Measurements from ENCODE around the gene PRDM16. TPM values are rescaled to one million over a fixed set of nuclear protein-coding genes. Genes with fewer than 3 reads are reported as not detected.

The PRDM16 gene
- polyA plus RNA-seq, 1 of the 3 experiments (the other 2 are of a cell fraction): not detected

DNA sequence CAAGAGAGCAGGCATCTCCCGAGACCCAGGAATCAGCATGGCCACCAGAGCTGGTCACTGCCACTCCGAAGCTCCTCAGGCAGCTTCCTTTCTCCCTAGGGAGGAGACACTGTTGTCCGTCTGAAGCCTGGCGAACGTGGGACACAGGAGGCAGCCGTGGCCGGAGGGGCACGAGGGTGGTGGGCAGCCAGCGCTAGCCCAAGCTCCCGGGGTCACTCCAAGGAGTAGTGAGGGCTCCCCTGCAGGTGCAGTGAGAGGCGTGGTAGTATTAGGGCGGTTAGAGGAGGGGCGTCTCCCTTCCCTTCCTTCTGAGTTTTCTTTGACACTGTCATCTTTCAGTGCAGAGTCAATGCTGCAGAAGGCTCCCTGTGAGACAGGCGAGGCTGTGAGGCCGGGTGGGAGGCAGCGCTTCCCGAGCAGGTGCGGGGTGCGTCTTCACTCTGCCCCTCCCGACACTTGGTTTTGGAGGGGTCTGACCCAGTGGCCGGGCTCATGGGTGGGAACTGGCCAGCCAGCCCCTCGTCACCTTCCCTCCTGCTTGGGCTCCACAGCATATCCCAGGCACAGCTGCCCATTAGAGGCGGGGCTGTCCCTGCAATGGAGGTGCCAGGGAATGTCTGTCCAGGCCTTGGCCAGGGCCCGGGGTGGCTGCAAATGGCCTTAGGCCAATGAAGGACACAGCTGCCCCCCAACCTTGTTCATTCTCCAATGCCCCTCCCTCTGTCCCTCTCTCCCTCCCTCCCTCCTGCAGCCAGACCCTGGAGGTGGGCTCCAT, 213.8 kb downstream of the PRDM16 start:
- Histone ChIP-seq H2AFZ (ENCODE audit: low read depth) (no peak overlapping the region), H3K9ac (no peak overlapping the region), H3K27ac (ENCODE audit: low read depth in 2 of 2, low read length in 1 of 2) (no peak overlapping the region), H3F3A (replicated peaks; ENCODE audit: insufficient read depth) (no peaks in the 10 kb centered on the region), H3K4me3 (ENCODE audit: low read depth in 2 of 2, low read length in 1 of 2) (no peak overlapping the region), H3K9me3 (no peaks in the 10 kb centered on the region), H4K20me1 (ENCODE audit: insufficient read depth) (no peaks in the 10 kb centered on the region), H3K9me2 (no peaks in the 10 kb centered on the region), H3K4me2 (no peak overlapping the region), H3K79me2 (ENCODE audit: insufficient read depth) (no peaks in the 10 kb centered on the region), H3K27me3 (ENCODE audit: insufficient read depth) (peaks cover 47% of the 10 kb centered on the region), H3K4me1 (ENCODE audit: control insufficient read depth in 1 of 2, insufficient read depth in 2 of 2, low read depth in 1 of 2, low read length in 1 of 2) (no peaks in the 10 kb centered on the region), H3K36me3 (replicated peaks in 1 of 2; ENCODE audit: control insufficient read depth in 1 of 2, insufficient read depth in 2 of 2, low read length in 1 of 2) (no peaks in the 10 kb centered on the region)
- TF ChIP-seq, protein P1, sequence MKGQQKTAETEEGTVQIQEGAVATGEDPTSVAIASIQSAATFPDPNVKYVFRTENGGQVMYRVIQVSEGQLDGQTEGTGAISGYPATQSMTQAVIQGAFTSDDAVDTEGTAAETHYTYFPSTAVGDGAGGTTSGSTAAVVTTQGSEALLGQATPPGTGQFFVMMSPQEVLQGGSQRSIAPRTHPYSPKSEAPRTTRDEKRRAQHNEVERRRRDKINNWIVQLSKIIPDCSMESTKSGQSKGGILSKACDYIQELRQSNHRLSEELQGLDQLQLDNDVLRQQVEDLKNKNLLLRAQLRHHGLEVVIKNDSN (IDR thresholded peaks at IDR 0.05; ENCODE audit: borderline replicate concordance, low read depth): no peak
- TF ChIP-seq NFIC (IDR thresholded peaks at IDR 0.05; ENCODE audit: borderline replicate concordance): no peak
- TF ChIP-seq JUND (IDR thresholded peaks at IDR 0.05): no peak
- no peak for TF ChIP-seq GATA2 (CRISPR knock-in tag; IDR thresholded peaks at IDR 0.05)
- TF ChIP-seq, protein P2, sequence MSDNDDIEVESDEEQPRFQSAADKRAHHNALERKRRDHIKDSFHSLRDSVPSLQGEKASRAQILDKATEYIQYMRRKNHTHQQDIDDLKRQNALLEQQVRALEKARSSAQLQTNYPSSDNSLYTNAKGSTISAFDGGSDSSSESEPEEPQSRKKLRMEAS (IDR thresholded peaks at IDR 0.05; ENCODE audit: low read depth): no peak
- no peak for TF ChIP-seq TAF1 (IDR thresholded peaks at IDR 0.05; ENCODE audit: borderline replicate concordance, low read depth, low read length)
- TF ChIP-seq RFX5 (IDR thresholded peaks at IDR 0.05; ENCODE audit: low read length): no peak
- TF ChIP-seq, protein P3, sequence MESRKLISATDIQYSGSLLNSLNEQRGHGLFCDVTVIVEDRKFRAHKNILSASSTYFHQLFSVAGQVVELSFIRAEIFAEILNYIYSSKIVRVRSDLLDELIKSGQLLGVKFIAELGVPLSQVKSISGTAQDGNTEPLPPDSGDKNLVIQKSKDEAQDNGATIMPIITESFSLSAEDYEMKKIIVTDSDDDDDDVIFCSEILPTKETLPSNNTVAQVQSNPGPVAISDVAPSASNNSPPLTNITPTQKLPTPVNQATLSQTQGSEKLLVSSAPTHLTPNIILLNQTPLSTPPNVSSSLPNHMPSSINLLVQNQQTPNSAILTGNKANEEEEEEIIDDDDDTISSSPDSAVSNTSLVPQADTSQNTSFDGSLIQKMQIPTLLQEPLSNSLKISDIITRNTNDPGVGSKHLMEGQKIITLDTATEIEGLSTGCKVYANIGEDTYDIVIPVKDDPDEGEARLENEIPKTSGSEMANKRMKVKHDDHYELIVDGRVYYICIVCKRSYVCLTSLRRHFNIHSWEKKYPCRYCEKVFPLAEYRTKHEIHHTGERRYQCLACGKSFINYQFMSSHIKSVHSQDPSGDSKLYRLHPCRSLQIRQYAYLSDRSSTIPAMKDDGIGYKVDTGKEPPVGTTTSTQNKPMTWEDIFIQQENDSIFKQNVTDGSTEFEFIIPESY (IDR thresholded peaks at IDR 0.05; ENCODE audit: borderline replicate concordance, low read depth): no peak
- TF ChIP-seq NRF1 (IDR thresholded peaks at IDR 0.05; ENCODE audit: low read depth, low read length): no peak
- no peak for TF ChIP-seq POLR2AphosphoS5 (IDR thresholded peaks at IDR 0.05; ENCODE audit: low read depth, low read length)
- TF ChIP-seq SMC3 (IDR thresholded peaks at IDR 0.05; ENCODE audit: low read depth, low read length): no peak
- TF ChIP-seq TCF12 (IDR thresholded peaks at IDR 0.05): no peak
- WGBS (ENCODE audit: low lambda C conversion rate): 20% methylated on average over 12 of the region's 24 CpGs
- CTCF ChIA-PET: interaction anchor here (1.1 to 1.2 kb wide), 2 partner anchors 50 to 355 kb away, joined by 3 read pairs; no protein-coding TSS in a partner anchor
- POLR2A ChIA-PET: no interaction called here
- no peak for DNase-seq

DNA sequence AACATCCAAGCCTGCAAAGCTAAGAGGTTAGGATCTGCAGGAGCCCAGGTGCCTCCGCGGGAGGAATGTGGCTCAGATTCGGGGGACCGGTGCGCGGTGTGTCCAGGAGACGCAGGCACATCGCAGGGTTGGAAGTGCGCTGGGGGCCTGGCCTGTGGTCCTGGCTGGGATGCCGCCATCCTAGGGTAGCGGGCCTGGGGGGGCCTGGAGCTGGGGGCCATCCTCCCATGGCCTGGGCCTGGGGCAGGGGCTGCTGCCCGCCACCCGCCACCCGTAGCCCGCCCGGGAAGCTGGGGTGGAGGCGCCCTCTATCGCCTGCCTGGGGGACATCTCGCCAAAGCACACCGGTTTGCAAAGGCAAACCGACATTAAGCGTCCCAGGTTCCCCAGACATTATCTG, 214.8 kb downstream of the PRDM16 start:
- Histone ChIP-seq H3F3A (replicated peaks; ENCODE audit: insufficient read depth) (no peaks in the 10 kb centered on the region), H3K4me1 (ENCODE audit: control insufficient read depth in 1 of 2, insufficient read depth in 2 of 2, low read depth in 1 of 2, low read length in 1 of 2) (no peaks in the 10 kb centered on the region), H3K4me2 (no peak overlapping the region), H4K20me1 (ENCODE audit: insufficient read depth) (no peaks in the 10 kb centered on the region), H3K79me2 (ENCODE audit: insufficient read depth) (no peaks in the 10 kb centered on the region), H3K9ac (no peak overlapping the region), H3K36me3 (replicated peaks in 1 of 2; ENCODE audit: control insufficient read depth in 1 of 2, insufficient read depth in 2 of 2, low read length in 1 of 2) (no peaks in the 10 kb centered on the region), H3K4me3 (ENCODE audit: low read depth in 2 of 2, low read length in 1 of 2) (no peak overlapping the region), H3K27ac (ENCODE audit: low read depth in 2 of 2, low read length in 1 of 2) (no peak overlapping the region), H3K9me3 (no peaks in the 10 kb centered on the region), H3K27me3 (ENCODE audit: insufficient read depth) (peaks cover 54% of the 10 kb centered on the region), H2AFZ (ENCODE audit: low read depth) (no peak overlapping the region), H3K9me2 (no peaks in the 10 kb centered on the region)
- DNase-seq: peak; percentile 84
- WGBS (ENCODE audit: low lambda C conversion rate): 20% methylated on average over 2 of the region's 22 CpGs
- ChIA-PET CTCF (interaction anchor here (0.7 to 1.0 kb wide), 2 partner anchors 32 to 141 kb away, joined by 3 read pairs; no protein-coding TSS in a partner anchor), POLR2A (no interaction called here)
- TF ChIP-seq SMC3 (IDR thresholded peaks at IDR 0.05; ENCODE audit: low read depth, low read length) (peak; percentile 23; the same call in 1 of the 2 replicates), RAD21 (IDR thresholded peaks at IDR 0.05; ENCODE audit: low read length) (peak; percentile 57), POLR2AphosphoS5 (IDR thresholded peaks at IDR 0.05; ENCODE audit: low read depth, low read length) (no peak)
- TF ChIP-seq, protein P4, sequence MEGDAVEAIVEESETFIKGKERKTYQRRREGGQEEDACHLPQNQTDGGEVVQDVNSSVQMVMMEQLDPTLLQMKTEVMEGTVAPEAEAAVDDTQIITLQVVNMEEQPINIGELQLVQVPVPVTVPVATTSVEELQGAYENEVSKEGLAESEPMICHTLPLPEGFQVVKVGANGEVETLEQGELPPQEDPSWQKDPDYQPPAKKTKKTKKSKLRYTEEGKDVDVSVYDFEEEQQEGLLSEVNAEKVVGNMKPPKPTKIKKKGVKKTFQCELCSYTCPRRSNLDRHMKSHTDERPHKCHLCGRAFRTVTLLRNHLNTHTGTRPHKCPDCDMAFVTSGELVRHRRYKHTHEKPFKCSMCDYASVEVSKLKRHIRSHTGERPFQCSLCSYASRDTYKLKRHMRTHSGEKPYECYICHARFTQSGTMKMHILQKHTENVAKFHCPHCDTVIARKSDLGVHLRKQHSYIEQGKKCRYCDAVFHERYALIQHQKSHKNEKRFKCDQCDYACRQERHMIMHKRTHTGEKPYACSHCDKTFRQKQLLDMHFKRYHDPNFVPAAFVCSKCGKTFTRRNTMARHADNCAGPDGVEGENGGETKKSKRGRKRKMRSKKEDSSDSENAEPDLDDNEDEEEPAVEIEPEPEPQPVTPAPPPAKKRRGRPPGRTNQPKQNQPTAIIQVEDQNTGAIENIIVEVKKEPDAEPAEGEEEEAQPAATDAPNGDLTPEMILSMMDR (IDR thresholded peaks at IDR 0.05): peak; percentile 59

All from SK-N-SH (cell line).